Stimulated activated CD8-positive, alpha-beta memory T cell treated with anti-CD3 and anti-CD28 coated beads, Interleukin-15, amount 100 ng/mL, for 48 hours (primary cell): ENCODE results near the gene REC114.
"Not testable (repeated sequence)": the region's sequence is repeated elsewhere in the genome, so short reads cannot be mapped to it uniquely, and the experiment has no call there.

Source experiments
- DNase-seq, 2 donors: peaks; one replicate each; pipeline ENCODE4 v3.0.0-alpha.2; 2020; ENCODE audit warnings: low read depth in 2 of 2

Gene REC114

DNA sequence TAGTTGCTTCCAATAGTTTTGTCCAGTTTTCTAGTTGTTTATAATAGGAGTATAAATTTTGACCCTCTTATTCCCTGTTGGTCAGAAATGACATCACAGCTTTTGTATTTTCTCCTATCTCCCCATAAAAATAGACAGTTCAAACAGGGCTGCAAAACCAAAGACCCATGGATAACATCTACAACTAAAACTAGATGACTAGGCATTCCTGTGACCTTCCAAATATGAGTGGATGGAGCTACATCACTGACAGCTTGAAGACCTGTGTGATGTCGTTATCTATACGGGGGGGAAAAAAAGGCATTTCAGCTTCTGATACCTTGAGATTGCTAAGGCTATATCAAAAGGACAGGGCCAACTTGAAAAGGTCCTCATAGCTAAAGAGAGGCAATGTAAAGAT is 84.6 kb downstream of the REC114 start:
- DNase-seq: no peak

DNA sequence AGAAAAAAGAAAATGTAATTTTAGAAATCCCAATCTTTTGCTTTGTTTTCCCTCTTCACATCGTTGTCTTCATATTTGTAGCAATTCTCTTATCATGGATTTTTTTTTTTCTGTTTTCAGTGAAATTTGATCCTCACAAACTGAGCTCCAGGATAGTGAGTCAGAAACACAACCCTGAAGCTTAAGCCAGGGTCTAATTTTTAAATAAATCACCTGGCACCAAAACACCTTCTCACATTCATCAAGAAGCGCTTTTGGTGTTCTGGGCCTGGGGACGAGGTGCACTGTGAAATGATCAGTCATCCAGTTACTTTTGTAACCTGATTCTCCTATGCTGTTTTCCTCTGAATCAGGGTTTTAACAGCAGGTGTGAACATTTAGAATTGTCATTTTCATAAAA is 87.7 kb downstream of the REC114 start:
- no peak for DNase-seq

DNA sequence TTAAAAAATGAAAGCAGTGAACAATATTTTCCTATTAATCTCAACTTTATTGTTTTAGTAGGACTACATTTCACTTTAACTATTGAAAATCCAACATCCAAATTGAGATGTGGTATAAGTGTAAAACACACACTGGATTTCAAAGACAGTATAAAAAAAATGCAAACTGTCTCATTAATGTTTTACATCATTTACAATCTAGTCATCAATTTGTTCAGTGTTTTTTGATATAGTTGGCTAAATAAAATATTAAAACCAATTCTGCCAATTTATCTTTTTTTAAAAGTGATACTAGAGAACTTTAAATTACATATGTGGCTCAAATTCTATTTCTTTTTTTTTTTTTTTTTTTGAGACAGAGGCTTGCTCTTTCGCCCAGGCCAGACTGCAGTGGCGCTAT is 95.2 kb downstream of the REC114 start:
- DNase-seq: no peak

DNA sequence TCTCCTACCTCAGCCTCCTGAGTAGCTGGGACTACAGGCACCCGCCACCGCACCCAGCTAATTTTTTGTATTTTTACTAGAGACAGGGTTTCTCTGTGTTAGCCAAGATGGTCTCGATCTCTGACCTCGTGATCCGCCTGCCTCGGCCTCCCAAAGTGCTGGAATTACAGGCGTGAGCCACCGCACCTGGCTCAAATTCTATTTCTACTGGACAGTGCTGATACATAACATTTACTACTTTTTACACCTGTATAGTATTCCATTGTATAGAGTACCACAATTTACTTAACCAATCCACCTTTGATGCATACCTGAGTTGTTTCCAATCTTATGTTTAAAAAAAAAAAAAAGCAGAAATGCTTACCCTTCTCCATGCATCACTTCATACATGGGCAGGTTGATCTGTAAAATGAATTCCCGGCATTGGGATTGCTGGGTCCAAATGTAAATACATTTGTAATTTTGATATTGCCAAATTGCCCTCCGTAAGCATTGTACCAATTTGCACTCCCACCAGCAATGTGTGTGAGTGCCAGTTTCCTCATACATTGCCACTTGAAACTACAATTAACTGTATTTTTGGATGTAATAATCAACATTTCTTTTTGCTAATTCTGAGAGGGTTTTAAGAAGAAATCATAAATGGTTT is 95.7 kb downstream of the REC114 start:
- DNase-seq: no peak

DNA sequence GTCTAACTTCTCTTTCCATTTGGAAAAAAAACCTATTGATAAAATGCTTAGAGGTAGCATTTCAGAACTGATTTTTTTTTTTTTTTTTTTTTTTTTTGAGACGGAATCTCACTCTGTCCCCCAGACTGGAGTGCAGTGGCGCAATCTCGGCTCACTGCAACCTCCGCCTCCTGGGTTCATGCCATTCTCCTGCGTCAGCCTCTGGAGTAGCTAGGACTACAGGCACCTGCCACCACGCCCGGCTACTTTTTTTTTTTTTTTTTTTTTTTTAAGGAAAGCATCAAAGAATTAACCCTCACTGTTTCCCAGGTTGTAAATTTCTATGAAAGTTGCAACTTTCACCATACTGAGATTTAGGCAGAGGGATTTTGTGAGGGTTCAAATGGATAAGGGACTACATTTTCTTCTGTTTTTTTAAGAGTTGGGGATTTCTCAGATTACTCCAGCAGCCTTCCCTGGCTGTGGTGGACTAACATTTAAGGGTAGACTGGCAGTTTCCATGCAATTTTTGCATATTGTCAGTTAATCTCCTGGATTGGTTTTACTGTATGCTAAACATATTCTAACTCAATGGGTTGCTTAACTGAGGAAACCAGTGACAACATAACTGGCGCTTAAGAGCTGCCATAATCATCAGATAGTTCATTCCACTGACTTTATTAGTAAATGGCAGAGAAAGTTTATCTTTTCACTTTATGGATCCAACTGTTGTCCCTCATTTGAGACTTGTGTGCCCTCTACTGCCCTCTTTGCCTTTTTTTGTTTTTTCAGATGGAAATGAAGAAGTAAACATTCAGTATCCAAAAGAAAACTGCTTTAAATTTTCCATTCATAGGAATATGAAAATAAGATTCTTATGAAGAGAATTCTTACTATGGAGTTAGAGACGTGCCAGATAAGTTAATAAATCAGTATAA is 96.5 kb downstream of the REC114 start:
- no peak for DNase-seq

DNA sequence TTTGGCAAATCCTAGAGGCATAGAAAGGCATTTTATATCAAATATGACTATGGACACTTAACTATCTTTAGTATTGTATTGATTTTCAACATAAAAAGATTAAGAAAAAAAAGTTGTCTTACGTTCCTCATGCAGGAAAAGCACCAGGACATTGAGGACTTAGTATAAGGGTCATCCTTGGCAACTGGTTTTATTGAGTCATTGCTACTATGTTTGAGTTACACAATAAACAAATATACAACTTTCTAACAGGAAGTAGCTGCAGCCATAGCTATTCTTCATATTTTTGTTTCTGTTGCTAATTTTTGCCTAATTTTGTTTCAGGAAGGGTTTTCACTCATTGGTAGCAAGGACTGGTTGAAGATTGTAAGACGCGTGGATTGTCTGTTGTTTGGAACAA is 97.2 kb downstream of the REC114 start:
- DNase-seq: no peak

DNA sequence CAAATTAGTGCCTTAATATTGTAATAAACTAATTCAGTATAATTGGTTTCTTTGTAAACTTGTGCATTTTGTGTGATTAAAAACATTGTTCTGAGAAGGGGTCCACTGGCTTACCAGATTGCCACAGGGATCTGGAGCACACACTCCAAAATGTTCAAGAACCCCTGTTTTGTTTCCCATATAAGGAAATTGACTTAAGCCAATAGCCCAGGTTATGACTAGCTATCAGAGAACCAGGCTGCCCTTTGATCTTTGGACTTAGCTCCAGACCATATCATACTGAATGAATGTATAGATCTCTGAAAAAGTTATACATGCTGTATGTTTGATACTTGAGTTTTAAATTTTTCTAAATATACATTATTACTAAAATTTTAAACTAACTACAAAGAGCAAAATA is 98.5 kb downstream of the REC114 start:
- no peak for DNase-seq

DNA sequence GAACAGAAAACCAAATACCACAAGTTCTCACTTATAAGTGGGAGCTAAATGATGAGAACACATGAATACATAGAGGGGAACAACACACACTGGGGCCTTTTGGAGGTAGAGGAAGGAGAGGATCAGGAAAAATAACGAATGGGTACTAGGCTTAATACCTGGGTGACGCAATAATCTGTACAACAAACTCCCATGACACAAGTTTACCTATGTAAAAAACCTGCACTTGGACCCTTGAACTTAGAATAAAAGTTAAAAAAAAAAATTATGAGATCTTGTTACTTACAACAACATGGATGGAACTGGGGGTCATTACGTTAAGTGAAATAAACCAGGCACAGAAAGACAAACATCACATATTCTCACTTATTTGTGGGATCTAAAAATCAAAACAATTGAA is 106.0 kb downstream of the REC114 start:
- not testable (repeated sequence) for DNase-seq

DNA sequence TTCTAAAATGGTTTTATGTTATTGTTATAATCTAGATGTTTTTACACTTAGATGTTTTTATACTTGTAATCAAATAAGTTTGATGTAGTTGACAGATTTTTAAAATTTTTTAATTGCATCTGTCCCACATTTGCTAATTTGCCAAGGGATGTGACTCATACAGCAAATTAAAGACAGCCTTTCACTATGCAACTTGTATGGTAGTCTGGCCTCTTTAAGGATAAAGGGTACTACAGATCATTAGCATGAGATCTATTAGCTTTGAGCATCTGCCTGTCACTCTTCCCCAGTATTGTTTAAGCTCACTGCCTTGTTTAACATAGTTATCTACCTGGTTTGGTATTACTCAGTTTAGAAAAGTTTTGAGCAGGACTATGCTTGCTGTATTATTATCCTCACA is 107.2 kb downstream of the REC114 start:
- DNase-seq: no peak

DNA sequence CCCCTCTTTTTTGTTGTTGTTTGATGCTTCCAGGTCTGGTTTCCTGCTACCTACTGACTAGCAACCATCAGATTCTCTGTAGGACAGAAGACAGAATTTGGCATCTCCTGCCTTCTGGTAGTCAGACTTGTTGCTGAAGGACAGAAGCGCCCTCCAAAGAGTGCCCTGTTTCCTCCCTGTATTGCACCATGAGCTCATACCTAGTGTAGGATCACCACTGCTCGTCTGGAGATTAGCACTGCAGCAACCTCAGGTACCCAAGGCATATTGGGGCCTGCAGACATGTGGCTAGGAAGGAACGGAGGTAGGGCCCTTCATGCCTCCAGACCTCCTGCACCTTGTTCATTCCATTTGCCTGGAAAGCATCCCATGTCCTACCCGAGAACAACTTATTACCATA is 112.1 kb downstream of the REC114 start:
- DNase-seq: no peak

DNA sequence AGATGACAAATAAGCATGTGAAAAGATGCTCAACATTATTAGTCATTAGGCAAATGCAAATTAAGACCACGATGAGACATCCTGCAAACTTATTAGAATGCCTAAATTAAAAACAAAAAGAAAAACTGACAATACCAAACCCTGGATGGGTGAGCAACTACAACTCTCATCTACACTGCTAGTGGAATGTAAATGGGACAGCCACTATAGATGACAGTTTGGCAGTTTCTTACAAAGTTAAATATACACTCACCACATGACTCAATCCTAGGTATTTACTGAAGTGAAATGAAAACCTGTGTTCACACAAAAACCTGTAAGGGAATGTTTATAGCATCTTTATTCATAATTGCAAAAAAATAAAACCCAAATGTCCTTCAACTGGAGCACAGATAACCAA is 115.6 kb downstream of the REC114 start:
- DNase-seq: no peak

DNA sequence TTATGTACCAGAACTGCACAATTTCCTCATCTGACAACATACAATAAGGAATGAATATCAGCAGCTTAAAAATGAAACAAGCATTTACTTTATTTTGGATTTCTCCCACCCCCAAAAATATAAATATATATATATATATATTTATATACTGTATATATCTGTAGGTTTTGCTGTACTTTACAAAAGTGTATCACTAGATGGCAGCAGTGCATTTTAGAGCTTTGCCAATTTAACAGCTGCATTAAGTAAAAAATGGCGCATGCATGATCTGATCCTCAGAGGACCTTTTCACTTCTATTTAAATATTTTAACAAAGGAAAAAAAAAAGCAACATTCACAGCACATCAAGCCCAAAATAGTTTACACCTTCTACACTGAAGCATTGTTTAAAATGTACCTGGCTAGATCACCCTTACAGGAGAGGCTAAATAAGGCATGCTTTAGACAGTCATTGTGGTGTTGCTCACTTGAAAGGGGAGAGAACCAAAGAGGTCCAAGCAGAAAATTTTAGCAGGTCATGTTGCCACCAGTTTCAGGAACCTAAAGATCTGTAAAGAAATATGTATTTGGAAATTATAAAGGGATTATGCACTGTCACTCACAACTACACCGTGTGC is 117.6 kb downstream of the REC114 start:
- no peak for DNase-seq

DNA sequence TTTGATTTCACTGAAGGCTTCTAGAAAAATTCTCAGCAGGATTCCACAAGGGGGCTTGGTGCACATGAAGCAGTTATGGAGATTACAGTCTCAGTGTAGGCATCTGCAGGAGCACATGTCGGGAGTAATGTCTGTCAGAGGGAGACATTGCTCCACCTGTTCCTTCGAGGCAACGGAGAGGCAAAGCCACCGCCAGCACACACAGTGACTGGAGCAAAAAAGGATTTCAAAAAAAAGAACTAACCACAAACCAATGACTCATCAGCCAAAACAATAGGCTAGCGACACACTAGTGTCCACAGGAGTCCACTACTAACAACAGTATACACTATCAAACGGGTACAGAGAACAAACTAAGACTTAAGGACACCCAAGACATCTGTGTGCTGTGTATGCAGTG is 121.3 kb downstream of the REC114 start:
- DNase-seq: no peak

DNA sequence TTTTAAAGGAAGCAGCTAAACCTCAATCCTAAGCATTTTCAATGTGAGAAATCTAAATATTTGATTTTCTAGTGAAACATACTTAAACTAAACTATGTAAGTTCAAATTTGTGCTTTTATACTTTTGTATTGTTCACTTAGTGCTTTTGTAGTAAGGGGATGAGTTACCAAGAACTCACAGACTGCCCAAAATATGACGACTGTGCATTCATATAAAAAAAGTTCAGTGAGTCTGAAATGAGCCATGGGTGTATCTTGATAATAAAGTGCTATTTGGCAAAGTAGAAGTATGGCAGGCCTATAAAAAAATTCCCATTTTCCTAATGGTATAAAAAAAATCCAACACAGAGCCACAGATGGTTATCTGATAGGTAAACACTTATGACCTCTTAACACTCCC is 124.1 kb downstream of the REC114 start:
- DNase-seq: no peak

DNA sequence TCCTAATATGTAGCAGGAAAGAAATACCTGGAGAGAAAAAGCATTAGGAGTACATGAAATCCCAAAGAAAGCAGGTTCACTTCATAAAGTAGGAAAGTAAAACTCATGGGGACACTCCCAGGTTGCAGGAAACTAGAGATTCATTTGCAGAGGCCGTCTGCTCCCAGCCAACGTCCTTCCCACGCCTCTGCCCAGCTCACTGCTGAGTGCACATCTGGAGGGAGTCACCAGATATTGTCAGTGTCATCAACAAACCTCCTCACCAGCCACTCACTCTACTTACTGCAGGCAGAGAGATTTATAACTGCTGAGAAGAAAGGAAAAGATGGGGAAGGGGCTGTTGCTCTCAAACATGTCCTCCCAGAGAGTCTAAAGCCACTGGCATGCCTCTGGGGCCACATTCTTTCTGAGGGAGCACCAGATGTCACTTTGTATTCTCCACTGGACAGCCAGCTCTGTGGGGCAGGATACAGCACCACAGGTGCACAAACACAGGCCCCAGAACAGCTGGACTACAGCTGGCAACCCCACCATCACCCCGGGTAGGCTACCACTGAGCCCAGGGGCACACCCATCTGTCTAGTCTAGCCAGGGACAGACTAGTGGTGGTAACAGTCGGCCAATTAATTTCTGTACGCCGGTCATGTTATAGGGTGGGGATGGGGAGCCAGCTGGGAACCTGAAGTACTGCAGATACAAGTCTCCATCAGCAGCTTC is 125.8 kb downstream of the REC114 start:
- no peak for DNase-seq

DNA sequence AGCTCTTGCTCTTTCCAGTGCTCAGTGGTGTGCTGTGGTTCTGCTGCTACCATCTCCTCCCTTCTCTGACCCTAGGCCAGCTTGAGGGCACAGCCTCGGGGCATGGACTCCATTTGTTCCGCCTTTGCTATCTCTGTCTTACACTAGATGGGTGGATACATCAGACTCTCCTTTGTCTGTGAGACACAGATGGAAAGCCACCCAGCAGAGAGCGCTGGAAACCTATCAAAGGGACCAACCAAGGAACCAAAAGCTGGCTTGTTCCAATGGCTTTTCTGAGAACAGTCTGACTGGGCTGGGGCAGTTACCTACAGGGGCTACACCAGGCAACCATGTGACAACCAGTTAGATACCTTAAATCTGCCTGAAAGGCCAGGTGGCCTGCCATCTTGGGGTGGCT is 126.4 kb downstream of the REC114 start:
- no peak for DNase-seq

DNA sequence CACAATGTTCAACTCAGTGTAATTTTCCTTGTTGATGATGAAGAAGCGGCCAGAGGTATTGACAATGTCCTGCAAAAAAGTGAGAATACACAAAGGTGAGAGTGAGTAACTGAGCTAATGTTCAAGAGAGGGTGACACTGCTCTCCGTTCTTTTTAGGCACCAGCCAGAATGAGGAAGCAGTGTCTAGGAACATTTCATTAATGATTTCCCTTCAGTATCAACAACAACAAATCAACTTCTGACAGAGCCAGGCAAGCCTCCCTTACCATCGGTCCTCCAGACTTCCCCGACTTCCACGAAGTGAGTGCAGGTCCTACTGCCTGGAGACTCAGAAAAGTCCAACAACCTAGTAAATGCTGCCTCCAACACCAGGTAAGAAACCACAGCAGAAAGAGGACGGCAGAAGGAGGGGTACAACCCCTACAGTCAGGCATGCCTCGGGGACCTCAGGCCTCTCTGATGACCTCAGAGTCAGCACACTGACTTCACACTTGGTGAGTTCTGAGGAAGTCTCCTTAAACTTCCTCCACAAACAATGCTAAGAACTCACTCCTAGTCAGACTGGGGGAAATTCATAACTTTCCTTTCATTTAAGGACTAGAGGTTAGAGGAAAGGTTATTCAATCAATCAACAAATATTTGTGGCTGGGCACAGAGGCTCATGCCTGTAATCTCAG is 127.5 kb downstream of the REC114 start:
- no peak for DNase-seq

DNA sequence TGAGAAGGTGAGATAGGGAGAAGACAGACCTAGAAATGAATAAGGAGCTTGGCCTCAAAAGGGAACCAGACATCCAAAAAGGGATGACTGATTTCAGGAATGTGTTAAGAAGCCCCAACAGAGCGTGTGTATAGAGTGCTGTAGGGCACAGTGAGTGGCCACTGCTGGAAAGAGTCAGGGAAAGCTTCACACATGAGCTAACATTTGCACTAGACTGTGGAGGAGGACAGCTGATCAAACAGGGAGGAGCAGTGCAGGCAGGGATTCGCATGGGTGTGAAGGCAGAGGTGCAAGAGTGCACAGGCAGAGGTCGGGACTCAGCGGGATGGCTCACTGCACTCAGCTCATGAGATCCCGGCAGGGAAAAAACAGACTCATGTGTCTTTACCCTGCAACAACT is 128.4 kb downstream of the REC114 start:
- DNase-seq: no peak

DNA sequence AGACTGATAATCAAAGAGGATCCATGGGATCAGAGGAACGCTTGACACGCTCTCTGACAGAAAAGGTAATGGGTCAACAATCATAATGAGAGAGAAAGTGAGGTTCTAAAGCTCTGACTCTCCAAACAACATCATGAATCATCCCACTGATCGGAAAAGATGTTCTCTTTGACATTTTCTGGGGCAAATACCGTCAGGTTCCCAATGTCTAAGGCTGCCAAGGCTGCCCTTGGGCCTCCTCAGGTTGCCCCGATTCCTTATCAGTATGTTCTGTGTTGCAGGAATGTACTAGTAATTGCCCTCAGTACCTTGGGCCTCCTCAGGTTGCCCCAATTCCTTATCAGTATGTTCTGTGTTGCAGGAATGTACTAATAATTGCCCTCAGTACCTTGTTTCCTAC is 129.3 kb downstream of the REC114 start:
- DNase-seq: no peak

DNA sequence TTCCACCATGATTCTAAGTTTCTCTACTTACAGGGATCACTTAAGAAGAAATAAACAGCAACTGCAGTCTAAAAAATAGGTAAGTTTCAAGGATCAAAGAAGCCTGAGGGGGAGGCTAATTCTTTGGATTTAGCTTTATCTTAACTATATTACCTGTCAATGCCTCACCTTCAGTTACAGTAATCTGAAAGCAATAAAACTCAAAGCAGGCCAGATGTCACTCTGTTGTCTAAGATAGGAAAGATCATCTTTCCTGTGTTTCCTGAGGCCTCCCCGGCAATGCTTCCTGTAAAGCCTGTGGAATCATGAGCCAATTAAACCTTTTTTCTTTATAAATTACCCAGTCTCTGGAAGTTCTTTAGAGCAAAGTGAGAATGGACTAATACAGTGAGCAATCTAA is 130.1 kb downstream of the REC114 start:
- no peak for DNase-seq

DNA sequence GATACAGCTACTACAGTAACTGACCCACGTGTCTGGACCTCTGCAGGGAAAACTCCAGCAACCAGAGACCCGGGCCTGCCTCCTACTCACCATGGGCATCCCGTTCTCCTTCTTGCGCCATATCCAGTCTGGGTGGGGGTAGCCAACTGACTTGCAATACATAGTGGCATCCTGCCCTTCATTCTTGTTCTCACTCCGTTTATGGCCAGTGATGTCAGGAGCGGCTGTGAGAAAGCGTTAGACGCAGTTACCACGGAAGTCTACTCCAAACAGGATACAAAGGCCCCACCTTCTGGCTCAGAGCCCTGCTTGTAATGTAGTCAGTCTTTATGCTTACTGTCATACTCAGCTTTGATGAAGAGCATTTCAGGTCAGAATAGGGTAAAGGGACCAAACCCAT is 130.6 kb downstream of the REC114 start:
- no peak for DNase-seq
